GM18907 (cell line): ENCODE measurements around the gene ARMH3.

ENCODE experiments used
- ATAC-seq: cut with Tn5 transposase; IDR thresholded peaks from one replicate; pipeline ENCODE4 v1.9.1; 2021; ENCODE audit warnings: mild to moderate bottlenecking, moderate library complexity; ENCODE audit not compliant: unreplicated experiment

ARMH3 gene

DNA sequence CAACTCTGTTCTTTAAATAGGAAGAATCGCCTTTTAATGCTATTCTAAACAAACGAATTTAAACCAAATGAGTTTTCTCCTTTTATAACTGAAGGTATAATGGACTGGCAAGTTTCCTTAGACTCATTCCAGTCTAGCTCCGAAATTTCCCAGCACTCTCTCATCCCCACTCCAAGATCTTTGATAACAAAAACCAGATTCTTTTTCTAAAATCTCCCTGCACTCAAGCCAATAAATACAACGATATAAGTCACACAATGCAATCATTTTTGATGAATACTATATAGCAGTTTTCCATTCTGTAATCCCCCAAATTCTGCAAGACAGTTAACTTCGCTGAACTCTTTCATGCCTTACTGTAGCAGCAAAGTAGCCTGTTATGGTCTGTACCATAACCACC, 239.6 kb downstream of the ARMH3 start:
- no peak for ATAC-seq

DNA sequence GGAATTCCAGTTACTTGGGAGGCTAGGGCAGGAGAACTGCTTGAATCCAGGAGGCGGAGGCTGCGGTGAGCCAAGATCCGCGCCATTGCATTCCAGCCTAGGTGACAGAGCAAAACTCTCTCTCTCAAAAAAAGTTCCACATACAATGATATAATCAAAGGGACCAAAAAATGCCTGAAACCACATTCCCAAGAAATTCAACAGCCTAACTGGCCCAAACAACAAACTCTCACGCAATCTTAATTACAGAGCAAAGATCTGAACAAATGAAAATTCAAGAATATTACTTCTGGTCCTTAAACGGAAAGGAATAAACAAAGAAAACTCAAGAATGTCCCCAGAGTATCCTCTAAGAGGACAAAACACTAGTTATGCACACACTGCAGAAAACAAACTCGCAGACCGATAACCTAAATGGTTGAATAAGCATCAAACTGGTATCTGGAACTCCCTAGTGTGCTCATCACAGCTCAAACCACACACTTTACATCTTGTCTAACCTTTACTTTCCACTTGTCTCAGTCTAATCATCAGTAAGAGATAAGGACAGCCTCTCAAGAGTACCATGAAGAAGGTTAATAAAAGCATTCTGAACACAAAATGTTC, 241.4 kb downstream of the ARMH3 start:
- ATAC-seq, result peak; percentile 18

DNA sequence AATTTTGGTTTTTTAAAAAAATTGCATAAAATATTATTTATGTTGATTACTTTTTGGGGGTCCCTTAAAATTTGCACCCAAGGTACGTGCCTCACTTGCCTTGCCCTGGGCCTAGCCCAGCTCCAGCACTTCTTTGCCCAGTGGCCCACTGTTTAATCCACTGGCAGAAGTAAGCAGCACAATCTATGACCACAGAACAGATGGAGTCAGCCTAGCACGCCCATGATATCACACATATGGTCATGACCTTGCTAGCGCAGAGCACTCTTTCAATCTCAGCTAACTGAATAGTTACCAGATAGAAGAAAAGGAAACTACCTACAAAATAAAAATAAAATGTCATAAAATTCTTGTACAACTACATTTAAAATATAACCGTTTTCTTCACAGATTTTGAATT, 243.4 kb downstream of the ARMH3 start:
- no peak for ATAC-seq

DNA sequence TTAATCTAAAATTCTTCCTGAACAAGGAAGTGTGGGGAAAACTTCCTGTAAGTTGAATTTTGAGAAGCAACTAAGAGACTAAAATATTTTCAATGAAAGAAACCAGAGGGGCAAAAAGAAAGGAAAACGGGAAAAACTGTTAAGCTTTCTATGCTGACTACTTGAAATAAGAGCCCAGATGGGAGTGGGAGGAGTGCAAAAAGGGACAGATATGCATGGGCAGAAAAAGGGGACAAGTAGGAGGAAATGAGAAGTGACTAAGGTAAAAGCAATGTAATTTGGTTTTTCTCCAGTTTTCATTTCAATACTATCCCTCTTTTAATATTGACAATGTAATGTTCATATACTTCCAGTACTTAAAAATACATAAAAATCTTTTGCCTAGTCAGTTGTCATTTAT, 248.8 kb downstream of the ARMH3 start:
- no peak for ATAC-seq

DNA sequence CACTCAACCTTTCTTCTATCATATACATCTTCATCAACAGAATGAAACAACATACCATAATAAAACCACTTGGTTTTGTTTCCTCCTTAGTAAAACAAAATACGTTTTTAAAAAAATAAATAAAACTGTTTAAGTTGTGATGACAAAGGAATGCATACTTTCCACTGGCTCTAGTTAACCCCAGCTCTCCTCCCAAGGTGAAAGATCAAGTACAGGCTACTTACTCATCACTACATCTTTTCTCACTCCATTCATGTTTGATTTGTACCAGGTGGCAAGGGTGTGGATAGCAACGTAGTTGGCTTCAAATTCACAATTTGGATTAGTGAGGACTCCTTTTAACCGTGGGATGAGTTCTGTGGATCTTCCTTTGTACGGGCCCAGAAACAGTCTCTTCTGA, 252.5 kb downstream of the ARMH3 start:
- ATAC-seq, result no peak

DNA sequence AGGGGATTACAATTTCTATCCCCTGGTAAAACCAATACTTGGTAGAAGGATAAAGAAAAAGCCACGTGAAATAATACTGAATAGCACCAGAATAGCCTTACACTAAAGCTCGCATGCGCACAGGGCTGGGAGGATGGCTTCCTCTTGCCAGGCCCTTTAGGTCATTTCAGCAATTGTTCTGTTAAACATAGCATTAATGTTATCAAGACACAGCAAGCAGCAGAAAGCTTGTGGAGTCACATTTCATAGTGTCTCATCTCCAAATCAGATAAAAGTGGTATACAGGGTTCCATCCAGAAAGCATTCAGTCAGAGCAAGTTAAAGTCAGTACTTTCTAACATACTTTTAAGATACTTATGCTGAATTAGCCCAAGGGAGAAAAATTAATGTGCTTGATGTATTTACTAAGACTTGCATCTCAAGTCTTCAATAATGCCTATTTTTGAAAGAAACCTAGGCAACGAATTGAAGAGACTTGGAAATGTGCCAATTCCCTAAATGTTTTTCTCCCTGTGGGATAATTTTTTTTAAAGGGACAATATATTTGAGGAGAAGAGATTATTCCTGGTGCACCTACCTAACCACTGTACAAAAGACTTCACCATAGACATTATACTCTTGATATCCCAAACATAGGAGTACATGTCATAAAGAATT, 258.4 kb downstream of the ARMH3 start:
- ATAC-seq, result no peak
